NCI-H2081 treated with DMSO at 0.1 percent for 48 hours (cell line): ENCODE data around the gene ATP5F1D.
A peak's percentile ranks its signal among the peaks of the same experiment; 100 is the strongest.

Experiments
- DNase-seq: peaks from one replicate; lab custom pipeline; 2025; lab: John Stamatoyannopoulos, UW

The ATP5F1D gene

GRCh38 chr19:1270854-1271527, 29.4 kb downstream of the ATP5F1D start:
- DNase-seq = no peak

- DNase-seq = no peak
Measured at GRCh38 chr19:1271528-1272422, 30.2 kb downstream of the ATP5F1D start.

GRCh38 chr19:1272423-1273262, 31.1 kb downstream of the ATP5F1D start:
- DNase-seq = no peak

- DNase-seq = no peak
Measured at GRCh38 chr19:1273263-1274041, 31.9 kb downstream of the ATP5F1D start.

- no peak for DNase-seq
Measured at GRCh38 chr19:1274081-1274851, 32.7 kb downstream of the ATP5F1D start.

GRCh38 chr19:1274852-1275259, 33.3 kb downstream of the ATP5F1D start:
- no peak for DNase-seq

GRCh38 chr19:1275260-1275975, 33.9 kb downstream of the ATP5F1D start, which contains the start of gene FAM174C:
Gene FAM174C (plus strand): TSS chr19:1275530. CDS start chr19:1275550, 20 bp downstream.
- DNase-seq = peak; percentile 57

- DNase-seq = no peak
Measured at GRCh38 chr19:1275976-1276627, 34.6 kb downstream of the ATP5F1D start.

GRCh38 chr19:1276628-1277022, 35.1 kb downstream of the ATP5F1D start:
- no peak for DNase-seq

GRCh38 chr19:1277061-1277460, 35.5 kb downstream of the ATP5F1D start:
- no peak for DNase-seq

GRCh38 chr19:1278074-1278473, 36.5 kb downstream of the ATP5F1D start:
- DNase-seq = no peak

GRCh38 chr19:1278713-1279660, 37.4 kb downstream of the ATP5F1D start:
- no peak for DNase-seq

GRCh38 chr19:1279782-1280341, 38.3 kb downstream of the ATP5F1D start:
- peak; percentile 17 for DNase-seq

GRCh38 chr19:1280636-1281568, 39.4 kb downstream of the ATP5F1D start:
- DNase-seq = no peak

- DNase-seq = no peak
Measured at GRCh38 chr19:1281569-1282287, 40.2 kb downstream of the ATP5F1D start.

- no peak for DNase-seq
Measured at GRCh38 chr19:1282588-1283206, 41.1 kb downstream of the ATP5F1D start.
